ENCODE results near the gene CRTC1. TPM values are rescaled to one million over a fixed set of nuclear protein-coding genes. Genes with fewer than 3 reads are reported as not detected.
A peak's percentile ranks its signal among the peaks of the same experiment; 100 is the strongest.

Gene CRTC1
- total RNA-seq, 4 donors from 2014 or later, result 2.8 to 8.8 (median 3.7) TPM

GRCh38 chr19:18768997-18769891 lies 85.8 kb downstream of the CRTC1 start:
- H3K36me3 ChIP-seq, result no peaks in the 10 kb centered on the region
- H3K27ac ChIP-seq, result no peak overlapping the region
- DNase-seq (peak; percentile 48 to 77), ATAC-seq (peak; percentile 67 to 75)
- peaks cover 7 to 15% of the 10 kb centered on the region in 2 donors for H3K4me1 ChIP-seq
- in situ Hi-C loops (cut with MboI; ENCODE audit: low sequenced_read_pairs in 4 of 4), result no loop called here
- intact Hi-C loops (cut with DNase I; ENCODE audit: low total_unique reads), result no loop called here
- no peak for TF ChIP-seq CTCF (IDR thresholded peaks at IDR 0.05 in 4 of 5, conservative IDR thresholded peaks at IDR 0.05 in 1 of 5)
- TF ChIP-seq POLR2A (IDR thresholded peaks at IDR 0.05), result no peak
- no peaks in the 10 kb centered on the region for H3K27me3 ChIP-seq
- no peaks in the 10 kb centered on the region for H3K9me3 ChIP-seq
- no peak overlapping the region for H3K4me3 ChIP-seq

GRCh38 chr19:18769989-18770528 lies 86.6 kb downstream of the CRTC1 start:
- intact Hi-C loops (cut with DNase I; ENCODE audit: low total_unique reads) (no loop called here), in situ Hi-C loops (cut with MboI; ENCODE audit: low sequenced_read_pairs in 4 of 4) (no loop called here)
- Histone ChIP-seq H3K36me3 (no peaks in the 10 kb centered on the region), H3K27ac (no peak overlapping the region), H3K4me3 (no peak overlapping the region), H3K4me1 (peaks cover 7 to 9% of the 10 kb centered on the region in 2 donors), H3K27me3 (no peaks in the 10 kb centered on the region), H3K9me3 (no peaks in the 10 kb centered on the region)
- no peak for TF ChIP-seq CTCF (IDR thresholded peaks at IDR 0.05 in 4 of 5, conservative IDR thresholded peaks at IDR 0.05 in 1 of 5)
- no peak for TF ChIP-seq POLR2A (IDR thresholded peaks at IDR 0.05)
- no peak for ATAC-seq
- no peak for DNase-seq

- peaks cover 7 to 9% of the 10 kb centered on the region in 2 donors for H3K4me1 ChIP-seq
- TF ChIP-seq CTCF (IDR thresholded peaks at IDR 0.05 in 4 of 5, conservative IDR thresholded peaks at IDR 0.05 in 1 of 5) (no peak), POLR2A (IDR thresholded peaks at IDR 0.05) (no peak)
- no peaks in the 10 kb centered on the region for H3K36me3 ChIP-seq
- in situ Hi-C loops (cut with MboI; ENCODE audit: low sequenced_read_pairs in 4 of 4) (no loop called here), intact Hi-C loops (cut with DNase I; ENCODE audit: low total_unique reads) (no loop called here)
- no peak overlapping the region for H3K27ac ChIP-seq
- H3K27me3 ChIP-seq, result no peaks in the 10 kb centered on the region
- H3K9me3 ChIP-seq, result no peaks in the 10 kb centered on the region
- no peak for ATAC-seq
- no peak overlapping the region for H3K4me3 ChIP-seq
- no peak for DNase-seq
These were observed 87.3 kb downstream of the CRTC1 start for GRCh38 chr19:18770663-18771327.

GRCh38 chr19:18771328-18772242 lies 88.1 kb downstream of the CRTC1 start:
- TF ChIP-seq CTCF (IDR thresholded peaks at IDR 0.05 in 4 of 5, conservative IDR thresholded peaks at IDR 0.05 in 1 of 5) (no peak), POLR2A (IDR thresholded peaks at IDR 0.05) (no peak)
- in situ Hi-C loops (cut with MboI; ENCODE audit: low sequenced_read_pairs in 4 of 4) (no loop called here), intact Hi-C loops (cut with DNase I; ENCODE audit: low total_unique reads) (no loop called here)
- H3K9me3 ChIP-seq, result no peaks in the 10 kb centered on the region
- ATAC-seq, result no peak
- no peaks in the 10 kb centered on the region for H3K27me3 ChIP-seq
- no peaks in the 10 kb centered on the region for H3K36me3 ChIP-seq
- H3K4me1 ChIP-seq, result peaks cover 7 to 9% of the 10 kb centered on the region in 2 donors
- no peak for DNase-seq
- H3K4me3 ChIP-seq, result no peak overlapping the region
- no peak overlapping the region for H3K27ac ChIP-seq
